HG02938 (cell line): ENCODE data around the gene IP6K3.

Source experiments
- ATAC-seq: cut with Tn5 transposase; IDR thresholded peaks from one replicate; pipeline ENCODE4 v1.9.1; 2021; ENCODE audit warnings: mild to moderate bottlenecking, moderate library complexity; ENCODE audit not compliant: unreplicated experiment

The IP6K3 gene

GRCh38 chr6:33742092-33742491, 4.6 kb downstream of the IP6K3 start:
- no peak for ATAC-seq

- no peak for ATAC-seq
Observed at GRCh38 chr6:33740794-33741193, 5.9 kb downstream of the IP6K3 start.

- no peak for ATAC-seq
Observed at GRCh38 chr6:33740204-33740608, 6.5 kb downstream of the IP6K3 start.

GRCh38 chr6:33739571-33739970, 7.1 kb downstream of the IP6K3 start:
- no peak for ATAC-seq

GRCh38 chr6:33738879-33739278, 7.8 kb downstream of the IP6K3 start:
- no peak for ATAC-seq

GRCh38 chr6:33738153-33738552, 8.6 kb downstream of the IP6K3 start:
- ATAC-seq, result no peak

GRCh38 chr6:33737267-33738026, 9.3 kb downstream of the IP6K3 start:
- no peak for ATAC-seq

- no peak for ATAC-seq
Observed at GRCh38 chr6:33735216-33735615, 11.5 kb downstream of the IP6K3 start.

- no peak for ATAC-seq
Observed at GRCh38 chr6:33733709-33734007, 13.0 kb downstream of the IP6K3 start.

GRCh38 chr6:33732817-33733708, 13.6 kb downstream of the IP6K3 start:
- no peak for ATAC-seq

GRCh38 chr6:33732385-33732784, 14.3 kb downstream of the IP6K3 start:
- no peak for ATAC-seq

GRCh38 chr6:33731751-33732282, 14.9 kb downstream of the IP6K3 start:
- no peak for ATAC-seq

- no peak for ATAC-seq
Observed at GRCh38 chr6:33731035-33731434, 15.7 kb downstream of the IP6K3 start.

- ATAC-seq, result no peak
Observed at GRCh38 chr6:33730611-33731010, 16.1 kb downstream of the IP6K3 start.

- ATAC-seq, result no peak
Observed at GRCh38 chr6:33729059-33729458, 17.6 kb downstream of the IP6K3 start.

GRCh38 chr6:33728438-33728837, 18.3 kb downstream of the IP6K3 start:
- ATAC-seq, result no peak

- ATAC-seq, result no peak
Observed at GRCh38 chr6:33727932-33728331, 18.8 kb downstream of the IP6K3 start.

- no peak for ATAC-seq
Observed at GRCh38 chr6:33727126-33727525, 19.6 kb downstream of the IP6K3 start.

GRCh38 chr6:33726696-33727095, 20.0 kb downstream of the IP6K3 start:
- ATAC-seq, result no peak

- ATAC-seq, result no peak
Observed at GRCh38 chr6:33725891-33726673, 20.6 kb downstream of the IP6K3 start.

GRCh38 chr6:33725222-33725621, 21.5 kb downstream of the IP6K3 start:
- ATAC-seq, result no peak
